ENCODE data around the gene DOCK3.
"Not testable (repeated sequence)": the region's sequence is repeated elsewhere in the genome, so short reads cannot be mapped to it uniquely, and the experiment has no call there.

DOCK3 gene

GRCh38 chr3:51191768-51192167 lies 517.0 kb downstream of the DOCK3 start:
- no peaks in the 10 kb centered on the region for H4K20me1 ChIP-seq (ENCODE audit: control insufficient read depth, insufficient read depth, low read depth, low read length)
- no peaks in the 10 kb centered on the region for H3K4me1 ChIP-seq (ENCODE audit: control insufficient read depth, low read length)
- no peak overlapping the region for H3K27ac ChIP-seq (ENCODE audit: low read depth, low read length)
- H3K9me2 ChIP-seq (replicated peaks; ENCODE audit: control insufficient read depth, low read length) = no peaks in the 10 kb centered on the region
- no peak overlapping the region for H3K4me3 ChIP-seq (ENCODE audit: low read length)
- H3K36me3 ChIP-seq (ENCODE audit: control insufficient read depth, low read length) = no peaks in the 10 kb centered on the region
- H3K4me2 ChIP-seq (ENCODE audit: low read length) = no peak overlapping the region
- no peaks in the 10 kb centered on the region for H3K79me2 ChIP-seq (ENCODE audit: control insufficient read depth, low read length)
- peaks cover 2% of the 10 kb centered on the region; the same call in 1 of the 2 replicates for H3K27me3 ChIP-seq (ENCODE audit: control insufficient read depth, low read length)
- no peaks in the 10 kb centered on the region for H3F3A ChIP-seq (ENCODE audit: control insufficient read depth, insufficient read depth)
- no peak for TF ChIP-seq EZH2phosphoT487 (IDR thresholded peaks at IDR 0.05; ENCODE audit: borderline replicate concordance, low read length)
- TF ChIP-seq CTCF (IDR thresholded peaks at IDR 0.05; ENCODE audit: low read depth, low read length, poor library complexity, severe bottlenecking) = no peak
- no peaks in the 10 kb centered on the region for H3K9me3 ChIP-seq (ENCODE audit: control insufficient read depth, insufficient read depth, low read length)

DNA sequence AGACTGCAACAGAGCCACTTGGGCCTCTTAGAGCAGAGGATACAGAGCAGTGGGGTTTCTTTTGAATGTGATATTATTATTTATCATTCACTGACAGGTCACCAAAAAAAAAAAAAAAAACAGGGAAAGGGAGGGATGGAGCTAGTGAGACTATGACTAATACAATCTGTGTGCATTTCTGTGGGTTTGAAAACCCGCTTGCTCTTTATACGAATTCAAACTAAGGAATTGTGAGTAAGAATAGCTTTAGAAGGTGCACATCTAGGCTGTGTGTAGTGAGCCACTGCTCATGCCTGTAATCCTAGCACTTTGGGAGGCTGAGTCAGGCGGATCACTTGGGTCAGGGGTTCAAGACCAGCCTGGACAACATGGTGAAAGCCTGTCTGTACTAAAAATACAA lies 523.8 kb downstream of the DOCK3 start:
- Histone ChIP-seq H3K79me2 (ENCODE audit: control insufficient read depth, low read length) (no peaks in the 10 kb centered on the region), H3K36me3 (ENCODE audit: control insufficient read depth, low read length) (no peaks in the 10 kb centered on the region), H4K20me1 (ENCODE audit: control insufficient read depth, insufficient read depth, low read depth, low read length) (no peaks in the 10 kb centered on the region), H3K27ac (ENCODE audit: low read depth, low read length) (no peak overlapping the region), H3K4me3 (ENCODE audit: low read length) (no peak overlapping the region), H3K27me3 (ENCODE audit: control insufficient read depth, low read length) (no peaks in the 10 kb centered on the region), H3K9me2 (replicated peaks; ENCODE audit: control insufficient read depth, low read length) (no peaks in the 10 kb centered on the region), H3K4me1 (ENCODE audit: control insufficient read depth, low read length) (no peaks in the 10 kb centered on the region), H3K9me3 (ENCODE audit: control insufficient read depth, insufficient read depth, low read length) (peaks cover 4% of the 10 kb centered on the region; the same call in 1 of the 2 replicates), H3K4me2 (ENCODE audit: low read length) (no peak overlapping the region), H3F3A (ENCODE audit: control insufficient read depth, insufficient read depth) (no peaks in the 10 kb centered on the region)
- TF ChIP-seq CTCF (IDR thresholded peaks at IDR 0.05; ENCODE audit: low read depth, low read length, poor library complexity, severe bottlenecking) = no peak
- TF ChIP-seq EZH2phosphoT487 (IDR thresholded peaks at IDR 0.05; ENCODE audit: borderline replicate concordance, low read length) = no peak

GRCh38 chr3:51199296-51199695 lies 524.6 kb downstream of the DOCK3 start:
- not testable (repeated sequence) for H3F3A ChIP-seq (ENCODE audit: control insufficient read depth, insufficient read depth); H3K9me2 ChIP-seq (replicated peaks; ENCODE audit: control insufficient read depth, low read length); H3K9me3 ChIP-seq (ENCODE audit: control insufficient read depth, insufficient read depth, low read length)

DNA sequence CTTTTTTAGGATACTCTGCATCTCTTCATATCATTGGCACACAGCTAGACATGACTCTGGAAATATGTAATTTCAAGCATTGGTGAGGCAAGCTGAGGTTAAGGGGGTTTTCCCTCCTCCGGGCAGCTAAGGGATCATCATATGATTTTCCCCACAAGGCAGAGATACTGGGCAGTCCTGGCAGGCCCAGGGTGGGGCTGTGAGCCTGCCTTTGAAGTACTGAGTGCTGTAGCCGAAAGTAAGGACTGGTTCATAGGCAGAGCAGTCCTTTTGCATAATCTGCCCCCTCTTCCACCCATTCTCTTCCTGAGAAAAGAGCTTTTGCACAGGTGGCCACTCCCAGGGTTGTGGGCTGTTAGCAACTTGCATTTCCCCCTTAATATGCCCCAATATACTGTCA lies 541.6 kb downstream of the DOCK3 start:
- Histone ChIP-seq H4K20me1 (ENCODE audit: control insufficient read depth, insufficient read depth, low read depth, low read length) (no peaks in the 10 kb centered on the region), H3K4me3 (ENCODE audit: low read length) (no peak overlapping the region), H3K27ac (ENCODE audit: low read depth, low read length) (no peak overlapping the region), H3K4me1 (ENCODE audit: control insufficient read depth, low read length) (no peaks in the 10 kb centered on the region), H3K4me2 (ENCODE audit: low read length) (no peak overlapping the region), H3K79me2 (ENCODE audit: control insufficient read depth, low read length) (no peaks in the 10 kb centered on the region), H3K36me3 (ENCODE audit: control insufficient read depth, low read length) (no peaks in the 10 kb centered on the region), H3K9me3 (ENCODE audit: control insufficient read depth, insufficient read depth, low read length) (no peaks in the 10 kb centered on the region), H3K9me2 (replicated peaks; ENCODE audit: control insufficient read depth, low read length) (no peaks in the 10 kb centered on the region), H3F3A (ENCODE audit: control insufficient read depth, insufficient read depth) (no peaks in the 10 kb centered on the region), H3K27me3 (ENCODE audit: control insufficient read depth, low read length) (no peaks in the 10 kb centered on the region)
- TF ChIP-seq EZH2phosphoT487 (IDR thresholded peaks at IDR 0.05; ENCODE audit: borderline replicate concordance, low read length) (no peak), CTCF (IDR thresholded peaks at IDR 0.05; ENCODE audit: low read depth, low read length, poor library complexity, severe bottlenecking) (no peak)

More at GRCh38 chr3:51199296-51199695, 524.6 kb downstream of the DOCK3 start:
- not testable (repeated sequence) for H3K4me1 ChIP-seq (ENCODE audit: control insufficient read depth, low read length); H3K4me2 ChIP-seq (ENCODE audit: low read length); H3K27me3 ChIP-seq (ENCODE audit: control insufficient read depth, low read length); H3K79me2 ChIP-seq (ENCODE audit: control insufficient read depth, low read length); H4K20me1 ChIP-seq (ENCODE audit: control insufficient read depth, insufficient read depth, low read depth, low read length); H3K36me3 ChIP-seq (ENCODE audit: control insufficient read depth, low read length); H3K27ac ChIP-seq (ENCODE audit: low read depth, low read length); H3K4me3 ChIP-seq (ENCODE audit: low read length)

All from DOHH2 (cell line).